HepG2 (cell line): Measurements from ENCODE around the gene IRF7. TPM values are rescaled to one million over a fixed set of nuclear protein-coding genes. Genes with fewer than 3 reads are reported as not detected.

Experiments used
- ATAC-seq: fragments of 200-7000 bp; cut with Tn5 transposase; 3 replicates; pipeline ENCODE4 v1.9.1; 2020; ENCODE audit warnings: mild to moderate bottlenecking, moderate library complexity
- BruUV-seq: library from RNA; stranded (reverse); fragments of 400-500 nt; replicated peaks from 2 replicates; lab custom pipeline; 2021; lab: Mats Ljungman, UMichigan
- CTCF ChIA-PET: fragments of 300-600 bp; formaldehyde crosslinking; extraction: SDS; loops from one replicate; lab custom pipeline; 2021; ENCODE audit warnings: low total read pairs, inconsistent platforms, low intra/inter-chr PET ratio; lab: Yijun Ruan, JAX
- POLR2A ChIA-PET: fragments of 350-600 bp; sonication (Branson Sonifier 250); formaldehyde crosslinking; loops from one replicate; lab custom pipeline; 2020; ENCODE audit warnings: antibody characterized with exemption, inconsistent platforms; lab: Yijun Ruan, JAX
- DNase-seq: peaks from one replicate; pipeline ENCODE4 v3.0.0-alpha.2; 2015; ENCODE audit warnings: low spot score
- FAIRE-seq: peaks from 3 replicates; lab custom pipeline; 2011; peaks lifted over from hg19 to GRCh38; lab: Jason Lieb, UNC
- H2AFZ ChIP-seq: one replicate; pipeline ENCODE4 v1.6.1; 2011; ENCODE audit warnings: low read length, inconsistent platforms
- H3K27ac ChIP-seq: fragments of 300-600 bp; 3 replicates; pipeline ENCODE4 v1.8.0; 2011; ENCODE audit warnings: mixed run types, mild to moderate bottlenecking, mixed read lengths, low read length, inconsistent platforms; ENCODE audit not compliant: insufficient read depth; ENCODE audit errors: extremely low read length
- H3K27me3 ChIP-seq, 2 experiments: fragments of 200-600 bp in 1 of 2; 2 replicates in 1 of 2; 3 replicates in 1 of 2; pipeline versions ENCODE4 v1.6.0 to v1.8.0; 2011; ENCODE audit warnings: low read length in 2 of 2, mild to moderate bottlenecking in 2 of 2, moderate library complexity in 2 of 2, inconsistent platforms in 1 of 2; ENCODE audit not compliant: insufficient read depth in 2 of 2, control insufficient read depth in 1 of 2
- H3K36me3 ChIP-seq, 2 experiments: fragments of 200-600 bp in 1 of 2; replicated peaks in 1 of 2; 2 replicates in 1 of 2; 3 replicates in 1 of 2; pipeline versions ENCODE4 v1.5.1 to v1.8.0; 2011; ENCODE audit warnings: low read length in 2 of 2, inconsistent platforms in 1 of 2; ENCODE audit not compliant: insufficient read depth in 2 of 2, control insufficient read depth in 1 of 2
- H3K4me1 ChIP-seq: 2 replicates; pipeline ENCODE4 v1.5.1; 2012; ENCODE audit warnings: low read length, inconsistent platforms; ENCODE audit not compliant: insufficient read depth
- H3K4me2 ChIP-seq: 2 replicates; pipeline ENCODE4 v1.6.0; 2011; ENCODE audit warnings: low read depth, low read length, inconsistent platforms
- H3K4me3 ChIP-seq, 3 experiments: fragments of 200-600 bp in 1 of 3; sonication (generic), shearing (Covaris generic) in 1 of 3; replicated peaks in 1 of 3; 2 replicates each; pipeline ENCODE4 v1.5.1; 2011 to 2016; ENCODE audit warnings: low read length in 3 of 3, inconsistent platforms in 2 of 3, low read depth in 2 of 3, mild to moderate bottlenecking in 2 of 3, control low read depth in 1 of 3, mixed read lengths in 1 of 3; ENCODE audit not compliant: insufficient read depth in 1 of 3
- H3K79me2 ChIP-seq: one replicate; pipeline ENCODE4 v1.6.1; 2011; ENCODE audit warnings: low read length, inconsistent platforms; ENCODE audit not compliant: insufficient read depth
- H3K9ac ChIP-seq: 2 replicates; pipeline ENCODE4 v1.6.0; 2011; ENCODE audit warnings: mild to moderate bottlenecking, low read depth, low read length, inconsistent platforms; ENCODE audit not compliant: insufficient read depth
- H3K9me3 ChIP-seq: 2 replicates; pipeline ENCODE4 v1.5.1; 2012; ENCODE audit warnings: mild to moderate bottlenecking, low read length
- H4K20me1 ChIP-seq: 2 replicates; pipeline ENCODE4 v1.6.0; 2011; ENCODE audit warnings: inconsistent platforms, mild to moderate bottlenecking, low read length, moderate library complexity; ENCODE audit not compliant: insufficient read depth
- HDAC6 ChIP-seq: fragments of 200-600 bp; sonication (generic); IDR thresholded peaks from 2 replicates; pipeline ENCODE4 v1.7.0; 2017; ENCODE audit warnings: mild to moderate bottlenecking, antibody characterized with exemption, low read length, low read depth
- HOXA9 ChIP-seq: sonication (generic); formaldehyde crosslinking; IDR thresholded peaks from 2 replicates; pipeline ENCODE4 v1.8.1; 2022; ENCODE audit warnings: missing genetic modification reagents, mild to moderate bottlenecking, moderate library complexity, borderline replicate concordance
- KDM2A ChIP-seq: sonication (generic); formaldehyde crosslinking; IDR thresholded peaks from 2 replicates; pipeline ENCODE4 v1.4.0; 2020; ENCODE audit warnings: low read depth, missing genetic modification reagents, borderline replicate concordance
- POGZ ChIP-seq: sonication (generic); formaldehyde crosslinking; IDR thresholded peaks from 2 replicates; pipeline ENCODE4 v1.4.0; 2020; ENCODE audit warnings: mild to moderate bottlenecking, missing genetic modification reagents
- RAD21 ChIP-seq: fragments of 450-650 bp; formaldehyde crosslinking; IDR thresholded peaks from 2 replicates; pipeline ENCODE4 v1.5.0; 2020; ENCODE audit warnings: mild to moderate bottlenecking
- SIN3B ChIP-seq: fragments of 150-350 bp; IDR thresholded peaks from 2 replicates; pipeline ENCODE4 v1.6.1; 2014; ENCODE audit warnings: low read length
- ZNF331 ChIP-seq: sonication (generic); formaldehyde crosslinking; IDR thresholded peaks from 2 replicates; pipeline ENCODE4 v1.4.0; 2020; ENCODE audit warnings: missing genetic modification reagents
- ZNF839 ChIP-seq: sonication (generic); formaldehyde crosslinking; IDR thresholded peaks from 2 replicates; pipeline ENCODE4 v1.4.0; 2020; ENCODE audit warnings: missing genetic modification reagents, mild to moderate bottlenecking, borderline replicate concordance
- ZSCAN29 ChIP-seq: sonication (generic); formaldehyde crosslinking; conservative IDR thresholded peaks from 2 replicates; pipeline ENCODE4 v1.4.0; 2020; ENCODE audit warnings: mild to moderate bottlenecking, missing genetic modification reagents
- WGBS: methylation state at CpG from one replicate; pipeline ENCODE4 v1.1.6; 2017; ENCODE audit warnings: low lambda C conversion rate; 5-methylcytosine and 5-hydroxymethylcytosine counted together
- in situ Hi-C: cut with HindIII; loops from 2 replicates; pipeline ENCODE4 v1.10.0; 2017; ENCODE audit warnings: low pct_unique_long_range_greater_than_20kb; ENCODE audit not compliant: extremely low pct_ligation_motif_present
- intact Hi-C: fragments of 100-400 bp; cut with micrococcal nuclease; formaldehyde crosslinking; loops from one replicate; pipeline ENCODE4 v1.10.0; 2022; ENCODE audit not compliant: unreplicated experiment
- polyA plus RNA-seq, 8 experiments: library from polyadenylated mRNA; depleted of rRNA in 3 of 8; stranded (reverse) in 7 of 8; unstranded in 1 of 8; fragments of >200 nt; fragmentation: Illumina TruSeq in 4 of 8; extraction: Trizol in 4 of 8; gene quantifications; 2 replicates each; pipeline versions ENCODE4 v1.2.1 to v1.2.3, GENCODE V29; 2011 to 2016; ENCODE audit warnings: low read depth in 4 of 8, missing spikeins in 1 of 8, mixed read lengths in 1 of 8; ENCODE audit not compliant: insufficient read depth in 1 of 8
- total RNA-seq, 5 experiments: library from RNA; depleted of rRNA; stranded (reverse); fragments of >200 nt; fragmentation: Illumina TruSeq; extraction: Trizol; gene quantifications; 2 replicates each; pipeline ENCODE4 v1.2.3, GENCODE V29; 2016; ENCODE audit warnings: low read depth in 1 of 5
- TF ChIP-seq, protein P1 (sequence below): sonication (generic); formaldehyde crosslinking; IDR thresholded peaks from 2 replicates; pipeline ENCODE4 v1.5.0; 2020; ENCODE audit warnings: mild to moderate bottlenecking, missing genetic modification reagents, borderline replicate concordance
- TF ChIP-seq, protein P2 (sequence below): IDR thresholded peaks from 2 replicates; pipeline ENCODE4 v1.6.1; 2016; ENCODE audit warnings: mild to moderate bottlenecking
- TF ChIP-seq, protein P3 (sequence below), 2 experiments: sonication (generic) in 1 of 2; formaldehyde crosslinking in 1 of 2; IDR thresholded peaks; 2 replicates each; pipeline versions ENCODE4 v1.4.0 to v1.6.1; 2016 to 2020; ENCODE audit warnings: borderline replicate concordance in 1 of 2, low read depth in 1 of 2, mild to moderate bottlenecking in 1 of 2, missing genetic modification reagents in 1 of 2

Gene IRF7
- total and polyA plus RNA-seq, 2 of the 13 experiments (the other 11 are each of a cell fraction or from before 2014, with no cell fraction given): not detected

DNA sequence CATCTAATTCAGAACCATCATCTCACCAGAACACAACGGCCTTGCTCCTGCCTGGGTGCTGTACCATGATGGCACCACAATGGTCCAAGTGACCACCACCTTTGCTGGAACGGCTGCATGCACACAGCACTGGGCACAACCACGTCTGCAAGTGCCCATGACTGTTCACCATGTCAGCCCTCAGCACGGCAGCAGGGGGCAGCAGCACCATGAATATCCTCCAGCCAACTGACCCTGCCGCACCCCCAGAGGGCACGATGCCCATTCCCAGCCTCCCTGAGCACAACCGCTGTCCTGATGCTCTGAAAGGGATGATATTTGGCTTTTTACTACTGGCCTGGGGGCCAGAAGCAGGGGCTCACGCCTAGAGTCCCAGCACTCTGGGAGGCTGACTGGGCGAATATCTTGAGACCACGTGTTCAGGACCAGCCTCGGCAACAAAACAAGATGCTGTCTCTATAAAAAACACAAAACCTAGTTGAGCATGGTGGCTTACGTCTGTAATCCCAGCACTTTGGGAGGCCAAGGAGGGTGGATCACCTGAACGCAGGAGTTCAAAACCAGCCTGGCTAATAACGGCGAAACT is 47.0 kb upstream of the IRF7 start:
- BruUV-seq: no TSS peak
- H3K4me3 ChIP-seq: no peak overlapping the region
- H3K4me2 ChIP-seq: no peak overlapping the region
- intact Hi-C loops (loop anchor here (1.0 to 2.0 kb wide), 2 partner anchors 61 to 102 kb away; no protein-coding TSS in a partner anchor), in situ Hi-C loops (loop anchor here (5.0 kb wide), 1 partner anchor 105 kb away; no protein-coding TSS in a partner anchor)
- FAIRE-seq (peak; percentile 36), ATAC-seq (peak; percentile 84), DNase-seq (peak; percentile 39)
- WGBS: 83% methylated on average over 12 of the region's 15 CpGs
- H2AFZ ChIP-seq: no peak overlapping the region
- peaks cover 10% of the 10 kb centered on the region for H3K4me1 ChIP-seq
- 0 out of 2 replicates have a peak, but pooled peaks cover 10% of the 10 kb centered on the region for H4K20me1 ChIP-seq
- H3K27ac ChIP-seq: no peak overlapping the region
- H3K79me2 ChIP-seq: no peaks in the 10 kb centered on the region
- H3K36me3 ChIP-seq: peaks cover 19 to 59% of the 10 kb centered on the region in 2 experiments; a peak in 4 of 5 replicates
- ChIA-PET POLR2A (no interaction called here), CTCF (interaction anchor here (1.4 to 1.5 kb wide), 2 partner anchors 60 to 65 kb away, joined by 7 to 10 read pairs; no protein-coding TSS in a partner anchor)
- no peaks in the 10 kb centered on the region for H3K9me3 ChIP-seq
- H3K27me3 ChIP-seq: no peaks in the 10 kb centered on the region
- no peak overlapping the region for H3K9ac ChIP-seq
- no peak for TF ChIP-seq ZNF331 (CRISPR knock-in tag)
- TF ChIP-seq HOXA9: no peak
- TF ChIP-seq ZNF839 (CRISPR knock-in tag): no peak
- TF ChIP-seq, protein P1, sequence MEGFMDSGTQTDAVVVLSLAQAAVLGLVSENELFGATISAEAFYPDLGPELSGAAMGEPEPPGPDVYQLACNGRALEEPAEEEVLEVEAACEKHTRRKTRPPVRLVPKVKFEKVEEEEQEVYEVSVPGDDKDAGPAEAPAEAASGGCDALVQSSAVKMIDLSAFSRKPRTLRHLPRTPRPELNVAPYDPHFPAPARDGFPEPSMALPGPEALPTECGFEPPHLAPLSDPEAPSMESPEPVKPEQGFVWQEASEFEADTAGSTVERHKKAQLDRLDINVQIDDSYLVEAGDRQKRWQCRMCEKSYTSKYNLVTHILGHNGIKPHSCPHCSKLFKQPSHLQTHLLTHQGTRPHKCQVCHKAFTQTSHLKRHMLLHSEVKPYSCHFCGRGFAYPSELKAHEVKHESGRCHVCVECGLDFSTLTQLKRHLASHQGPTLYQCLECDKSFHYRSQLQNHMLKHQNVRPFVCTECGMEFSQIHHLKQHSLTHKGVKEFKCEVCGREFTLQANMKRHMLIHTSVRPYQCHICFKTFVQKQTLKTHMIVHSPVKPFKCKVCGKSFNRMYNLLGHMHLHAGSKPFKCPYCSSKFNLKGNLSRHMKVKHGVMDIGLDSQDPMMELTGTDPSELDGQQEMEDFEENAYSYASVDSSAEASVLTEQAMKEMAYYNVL (CRISPR knock-in tag): no peak
- no peak for TF ChIP-seq ZSCAN29 (CRISPR knock-in tag)
- no peak for TF ChIP-seq SIN3B
- TF ChIP-seq, protein P2, sequence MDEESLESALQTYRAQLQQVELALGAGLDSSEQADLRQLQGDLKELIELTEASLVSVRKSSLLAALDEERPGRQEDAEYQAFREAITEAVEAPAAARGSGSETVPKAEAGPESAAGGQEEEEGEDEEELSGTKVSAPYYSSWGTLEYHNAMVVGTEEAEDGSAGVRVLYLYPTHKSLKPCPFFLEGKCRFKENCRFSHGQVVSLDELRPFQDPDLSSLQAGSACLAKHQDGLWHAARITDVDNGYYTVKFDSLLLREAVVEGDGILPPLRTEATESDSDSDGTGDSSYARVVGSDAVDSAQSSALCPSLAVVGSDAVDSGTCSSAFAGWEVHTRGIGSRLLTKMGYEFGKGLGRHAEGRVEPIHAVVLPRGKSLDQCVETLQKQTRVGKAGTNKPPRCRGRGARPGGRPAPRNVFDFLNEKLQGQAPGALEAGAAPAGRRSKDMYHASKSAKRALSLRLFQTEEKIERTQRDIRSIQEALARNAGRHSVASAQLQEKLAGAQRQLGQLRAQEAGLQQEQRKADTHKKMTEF (CRISPR knock-in tag): 0 out of 2 replicates have a peak, but pooled peaks have one; percentile 23
- TF ChIP-seq KDM2A (CRISPR knock-in tag): peak; percentile 25; the same call in 1 of the 2 replicates
- peak; percentile 80 for TF ChIP-seq RAD21 (CRISPR knock-in tag)
- TF ChIP-seq POGZ (CRISPR knock-in tag): no peak
- no peak for TF ChIP-seq HDAC6
- TF ChIP-seq, protein P3, sequence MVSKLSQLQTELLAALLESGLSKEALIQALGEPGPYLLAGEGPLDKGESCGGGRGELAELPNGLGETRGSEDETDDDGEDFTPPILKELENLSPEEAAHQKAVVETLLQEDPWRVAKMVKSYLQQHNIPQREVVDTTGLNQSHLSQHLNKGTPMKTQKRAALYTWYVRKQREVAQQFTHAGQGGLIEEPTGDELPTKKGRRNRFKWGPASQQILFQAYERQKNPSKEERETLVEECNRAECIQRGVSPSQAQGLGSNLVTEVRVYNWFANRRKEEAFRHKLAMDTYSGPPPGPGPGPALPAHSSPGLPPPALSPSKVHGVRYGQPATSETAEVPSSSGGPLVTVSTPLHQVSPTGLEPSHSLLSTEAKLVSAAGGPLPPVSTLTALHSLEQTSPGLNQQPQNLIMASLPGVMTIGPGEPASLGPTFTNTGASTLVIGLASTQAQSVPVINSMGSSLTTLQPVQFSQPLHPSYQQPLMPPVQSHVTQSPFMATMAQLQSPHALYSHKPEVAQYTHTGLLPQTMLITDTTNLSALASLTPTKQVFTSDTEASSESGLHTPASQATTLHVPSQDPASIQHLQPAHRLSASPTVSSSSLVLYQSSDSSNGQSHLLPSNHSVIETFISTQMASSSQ (IDR thresholded peaks at IDR 0.05; ENCODE audit: low read depth): no peak
- TF ChIP-seq, protein P3 (CRISPR knock-in tag; IDR thresholded peaks at IDR 0.05; ENCODE audit: borderline replicate concordance): 0 out of 2 replicates have a peak, but pooled peaks have one; percentile 27
